Subcutaneous adipose tissue (tissue), 4 donors: ENCODE results near the gene BAZ2B. TPM values are rescaled to one million over a fixed set of nuclear protein-coding genes. Genes with fewer than 3 reads are reported as not detected.

Source experiments
- total RNA-seq, 4 donors: library from RNA; depleted of rRNA; stranded (reverse); fragments of >200 nt; gene quantifications; one replicate each; pipeline ENCODE4 v1.1.0, GENCODE V29; 2016
- TF ChIP-seq, protein P1 (sequence below): fragments of 450-650 bp; IDR thresholded peaks from one replicate; pipeline ENCODE4 v1.5.1; 2016; ENCODE audit warnings: low read depth, mild to moderate bottlenecking, control low read depth, antibody characterized with exemption, moderate library complexity

Gene BAZ2B
- total RNA-seq, 4 donors from 2014 or later = 106 to 128 (median 112) TPM

DNA sequence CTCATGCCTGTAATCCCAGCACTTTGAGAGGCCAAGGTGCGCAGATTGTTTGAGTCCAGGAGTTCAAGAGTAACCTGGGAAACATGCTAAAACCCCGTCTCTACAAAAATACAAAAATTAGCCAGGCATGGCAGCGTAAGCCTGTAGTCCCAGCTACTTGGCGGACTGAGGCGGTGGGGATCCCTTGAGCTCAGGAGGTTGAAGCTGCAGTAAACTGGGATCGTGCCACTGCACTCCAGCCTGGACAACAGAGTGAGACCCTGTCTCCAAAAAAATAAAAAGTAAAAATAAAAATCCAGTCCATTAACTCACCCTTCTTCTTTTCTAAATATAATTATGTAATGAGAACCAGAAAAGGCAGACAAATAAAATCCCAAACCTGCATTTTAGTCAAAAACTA lies 8.2 kb downstream of the BAZ2B start:
- TF ChIP-seq, protein P1, sequence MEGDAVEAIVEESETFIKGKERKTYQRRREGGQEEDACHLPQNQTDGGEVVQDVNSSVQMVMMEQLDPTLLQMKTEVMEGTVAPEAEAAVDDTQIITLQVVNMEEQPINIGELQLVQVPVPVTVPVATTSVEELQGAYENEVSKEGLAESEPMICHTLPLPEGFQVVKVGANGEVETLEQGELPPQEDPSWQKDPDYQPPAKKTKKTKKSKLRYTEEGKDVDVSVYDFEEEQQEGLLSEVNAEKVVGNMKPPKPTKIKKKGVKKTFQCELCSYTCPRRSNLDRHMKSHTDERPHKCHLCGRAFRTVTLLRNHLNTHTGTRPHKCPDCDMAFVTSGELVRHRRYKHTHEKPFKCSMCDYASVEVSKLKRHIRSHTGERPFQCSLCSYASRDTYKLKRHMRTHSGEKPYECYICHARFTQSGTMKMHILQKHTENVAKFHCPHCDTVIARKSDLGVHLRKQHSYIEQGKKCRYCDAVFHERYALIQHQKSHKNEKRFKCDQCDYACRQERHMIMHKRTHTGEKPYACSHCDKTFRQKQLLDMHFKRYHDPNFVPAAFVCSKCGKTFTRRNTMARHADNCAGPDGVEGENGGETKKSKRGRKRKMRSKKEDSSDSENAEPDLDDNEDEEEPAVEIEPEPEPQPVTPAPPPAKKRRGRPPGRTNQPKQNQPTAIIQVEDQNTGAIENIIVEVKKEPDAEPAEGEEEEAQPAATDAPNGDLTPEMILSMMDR = no peak

DNA sequence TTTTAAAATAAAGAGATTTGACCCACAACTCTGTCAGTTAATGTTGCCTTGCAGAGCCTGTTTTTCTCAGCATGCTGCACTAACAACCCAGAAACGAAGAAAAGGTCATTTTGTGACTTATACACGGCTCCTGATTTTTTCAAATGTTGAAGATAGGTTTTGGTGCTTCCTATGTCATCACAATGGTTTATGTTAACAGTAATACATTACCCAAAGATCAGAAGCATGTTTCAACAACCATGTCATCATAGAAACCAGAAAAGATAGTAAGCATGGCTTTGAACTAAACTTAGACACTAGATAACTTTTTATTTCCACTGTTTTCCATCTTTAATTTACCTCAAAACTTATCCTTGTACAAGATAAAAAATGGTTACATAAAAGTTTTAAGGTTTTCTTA lies 10.1 kb downstream of the BAZ2B start:
- TF ChIP-seq, protein P1 = no peak

DNA sequence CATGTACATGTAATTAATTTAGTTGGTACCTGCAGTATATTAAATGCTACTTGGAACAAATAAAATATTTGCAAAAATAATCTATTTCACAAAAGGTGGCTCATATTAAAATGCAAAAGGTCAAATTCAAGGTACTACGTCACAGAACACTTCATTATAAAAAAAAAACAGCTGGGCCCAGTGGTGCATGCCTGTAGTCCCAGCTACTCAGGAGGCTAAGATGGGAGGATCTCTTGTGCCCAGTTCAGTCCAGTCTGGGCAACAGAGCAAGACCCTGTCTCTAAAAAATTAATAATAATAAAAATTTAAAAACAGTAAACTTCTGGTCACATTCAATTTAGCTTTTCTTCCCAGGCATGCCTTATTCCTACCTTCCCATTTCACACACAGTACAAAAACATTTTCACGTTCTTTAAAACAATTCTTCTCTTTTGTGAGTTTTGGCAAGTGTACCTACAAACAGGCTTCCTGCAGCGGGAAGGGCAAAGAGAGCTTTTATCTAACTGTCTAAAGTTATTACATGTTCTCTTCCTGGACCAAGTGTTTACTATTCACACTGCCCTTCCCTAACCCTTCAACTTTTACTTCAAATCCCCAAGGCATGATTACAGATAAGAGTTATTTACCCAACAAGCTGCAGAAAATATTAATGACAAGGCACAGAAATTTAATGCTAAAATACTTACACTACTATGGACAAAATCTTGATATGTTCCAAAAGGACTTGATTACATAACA lies 10.7 kb downstream of the BAZ2B start:
- TF ChIP-seq, protein P1 = no peak

DNA sequence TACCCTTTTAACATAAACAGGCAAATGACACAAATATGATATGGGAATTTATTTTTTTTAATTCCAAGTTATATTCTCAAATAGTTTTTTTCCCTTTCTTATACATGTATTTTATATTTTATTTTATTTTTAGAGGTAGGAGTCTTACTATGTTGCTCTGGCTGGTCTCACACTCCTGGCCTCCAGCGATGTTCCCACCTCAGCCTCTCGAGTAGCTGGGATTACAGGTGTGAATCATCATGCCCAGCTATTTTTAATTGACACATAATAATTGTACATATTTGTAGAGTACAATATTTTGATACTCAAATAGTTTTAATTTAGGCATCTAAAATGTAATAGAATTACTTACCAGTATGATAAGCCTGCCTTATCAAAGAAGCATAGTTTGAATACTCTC lies 12.2 kb downstream of the BAZ2B start:
- TF ChIP-seq, protein P1 = no peak

DNA sequence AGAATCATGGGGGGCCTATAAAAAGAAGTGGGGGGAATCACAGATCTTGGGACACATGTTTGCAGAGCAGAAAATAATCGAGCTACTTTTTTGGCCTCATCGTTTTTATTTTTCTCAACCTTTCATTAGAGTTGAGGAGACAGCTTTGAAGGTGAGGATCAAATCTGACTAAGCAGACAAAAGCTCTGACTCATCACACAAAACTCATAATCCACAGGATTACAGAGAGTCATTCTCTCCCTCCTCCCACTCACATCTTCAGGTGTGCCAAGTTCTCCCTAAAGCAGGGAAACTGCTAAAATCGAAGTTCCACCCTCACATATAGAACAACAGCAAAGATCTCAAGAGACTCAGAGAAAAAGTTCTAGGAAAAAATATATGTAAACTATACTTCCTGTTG lies 15.6 kb downstream of the BAZ2B start:
- TF ChIP-seq, protein P1 = no peak

DNA sequence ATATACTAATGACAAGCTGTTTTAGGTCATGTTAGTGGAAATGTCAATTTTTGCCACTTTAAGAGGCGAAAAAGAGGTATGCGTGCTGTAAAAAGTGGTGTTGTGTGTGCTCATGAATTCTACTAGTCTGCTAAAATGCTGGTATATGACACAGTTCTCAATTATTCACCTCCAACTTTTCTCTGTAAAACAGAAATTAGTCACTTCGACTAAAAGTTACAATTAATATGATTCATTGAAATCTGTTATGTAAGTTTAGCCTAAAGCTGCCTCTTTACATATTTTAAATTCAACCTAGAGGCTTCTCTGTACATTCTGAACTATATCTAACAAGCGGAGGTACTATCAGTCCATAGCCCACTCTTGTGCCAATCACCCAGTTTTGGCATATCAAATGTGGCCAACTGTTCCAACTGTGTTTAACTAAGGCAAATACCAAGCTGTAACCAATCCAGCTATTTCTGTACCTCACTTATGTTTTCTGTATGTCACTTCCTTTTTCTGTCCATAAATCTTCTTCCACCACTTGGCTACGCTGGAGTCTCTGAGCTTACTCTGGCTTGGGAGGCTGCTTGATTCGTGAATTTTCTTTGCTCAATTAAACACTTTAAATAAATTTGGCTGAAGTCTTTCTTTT lies 20.8 kb downstream of the BAZ2B start:
- TF ChIP-seq, protein P1 = no peak

DNA sequence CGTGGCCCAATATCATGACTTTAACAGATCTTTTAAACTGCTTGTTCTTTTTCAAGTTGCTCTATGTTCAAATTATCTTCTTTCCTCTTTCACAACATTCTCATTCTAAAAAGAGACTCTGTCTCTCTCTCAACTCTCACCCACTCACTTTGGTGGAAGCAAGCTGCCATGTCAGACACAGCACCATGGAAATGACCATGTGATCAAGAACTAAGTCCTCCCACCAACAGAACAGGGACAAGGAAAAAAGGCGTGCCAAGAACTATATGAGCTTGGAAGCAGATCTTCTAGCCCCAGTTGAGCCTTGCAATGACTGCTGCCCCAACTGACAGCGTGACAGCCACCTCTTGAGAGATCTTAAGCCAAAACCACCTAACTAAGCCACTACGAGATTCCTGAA lies 23.9 kb downstream of the BAZ2B start:
- TF ChIP-seq, protein P1 = no peak
